ENCODE measurements around the gene COG5.
A peak's percentile ranks its signal among the peaks of the same experiment; 100 is the strongest.

The COG5 gene

DNA sequence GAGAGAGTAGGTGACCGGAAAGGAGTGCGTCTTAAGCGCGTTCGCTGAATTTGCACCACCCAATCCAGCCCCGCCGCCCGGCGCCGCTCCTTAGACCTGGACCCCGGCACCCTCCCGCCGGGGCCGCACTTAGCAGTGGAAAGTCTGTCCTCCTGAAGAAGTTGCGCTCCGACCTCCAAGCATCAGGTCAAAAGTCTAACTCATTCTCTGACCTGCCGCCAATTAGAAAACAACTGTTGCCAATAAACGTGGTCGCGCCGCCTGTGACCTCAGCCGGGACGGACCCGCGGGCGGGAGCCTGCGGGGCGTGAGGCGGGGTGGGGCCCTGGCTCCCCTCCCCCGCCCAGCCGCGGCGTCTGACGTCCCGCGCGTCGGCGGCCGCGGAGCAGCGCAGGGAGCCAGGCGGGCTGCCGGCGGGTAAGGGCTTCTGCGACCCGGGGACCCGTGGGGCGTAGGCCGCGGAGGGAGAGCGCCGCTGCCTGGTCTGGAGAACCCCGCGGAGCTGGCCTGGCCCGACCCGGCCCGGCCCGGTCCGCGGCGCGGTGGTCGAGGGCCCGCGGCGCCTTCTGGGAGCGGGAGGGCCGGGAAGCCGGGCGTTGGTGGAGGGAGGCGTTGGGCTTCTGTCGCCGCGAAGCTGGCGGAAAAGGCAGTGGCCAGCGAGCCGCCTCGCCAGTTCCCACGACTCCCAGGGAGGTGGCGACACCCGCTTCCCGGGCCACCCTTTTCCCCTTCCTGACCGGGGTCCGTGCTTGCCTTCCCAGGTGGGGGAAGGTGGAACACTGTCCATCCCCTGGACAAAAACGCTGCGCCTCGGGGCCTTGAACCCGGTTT lies 16.4 kb upstream of the COG5 start, which contains the start of gene BCAP29:
Gene BCAP29, plus strand, starts transcription at position 362 of the 831 bp plus-strand sequence. CDS start 527 bp downstream, outside the sequence.
- Histone ChIP-seq H3K27me3 (ENCODE audit: insufficient read depth, low read depth, severe bottlenecking) (no peaks in the 10 kb centered on the region), H3K36me3 (peaks cover 22% of the 10 kb centered on the region), H3K27ac (peak within 1 kb of the TSS; percentile 95), H3K4me3 (ENCODE audit: low read depth, low read length) (peak within 1 kb of the TSS; percentile 65), H3K9me3 (ENCODE audit: severe bottlenecking) (no peaks in the 10 kb centered on the region)
- peak; percentile 85 for DNase-seq
- TF ChIP-seq, protein P1, sequence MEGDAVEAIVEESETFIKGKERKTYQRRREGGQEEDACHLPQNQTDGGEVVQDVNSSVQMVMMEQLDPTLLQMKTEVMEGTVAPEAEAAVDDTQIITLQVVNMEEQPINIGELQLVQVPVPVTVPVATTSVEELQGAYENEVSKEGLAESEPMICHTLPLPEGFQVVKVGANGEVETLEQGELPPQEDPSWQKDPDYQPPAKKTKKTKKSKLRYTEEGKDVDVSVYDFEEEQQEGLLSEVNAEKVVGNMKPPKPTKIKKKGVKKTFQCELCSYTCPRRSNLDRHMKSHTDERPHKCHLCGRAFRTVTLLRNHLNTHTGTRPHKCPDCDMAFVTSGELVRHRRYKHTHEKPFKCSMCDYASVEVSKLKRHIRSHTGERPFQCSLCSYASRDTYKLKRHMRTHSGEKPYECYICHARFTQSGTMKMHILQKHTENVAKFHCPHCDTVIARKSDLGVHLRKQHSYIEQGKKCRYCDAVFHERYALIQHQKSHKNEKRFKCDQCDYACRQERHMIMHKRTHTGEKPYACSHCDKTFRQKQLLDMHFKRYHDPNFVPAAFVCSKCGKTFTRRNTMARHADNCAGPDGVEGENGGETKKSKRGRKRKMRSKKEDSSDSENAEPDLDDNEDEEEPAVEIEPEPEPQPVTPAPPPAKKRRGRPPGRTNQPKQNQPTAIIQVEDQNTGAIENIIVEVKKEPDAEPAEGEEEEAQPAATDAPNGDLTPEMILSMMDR (IDR thresholded peaks at IDR 0.05; ENCODE audit: low read depth, low read length) = peak; percentile 52; the same call in 1 of the 2 replicates

DNA sequence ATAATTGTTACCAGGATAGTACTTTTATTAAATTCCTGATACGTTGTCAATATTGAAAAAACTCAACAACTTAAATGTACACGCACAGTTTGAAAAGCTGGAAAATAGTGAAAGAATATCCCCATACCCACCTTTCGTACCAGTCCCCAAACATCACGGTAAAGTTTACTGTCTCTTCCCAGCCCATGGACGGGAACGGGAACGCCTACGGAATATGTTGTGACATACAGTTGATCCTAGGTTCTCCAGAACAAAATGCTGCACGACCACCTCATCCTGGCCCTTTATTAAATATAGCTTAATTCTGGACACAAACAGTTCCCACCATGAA lies 15.8 kb upstream of the COG5 start:
- Histone ChIP-seq H3K36me3 (peaks cover 20% of the 10 kb centered on the region), H3K27me3 (ENCODE audit: insufficient read depth, low read depth, severe bottlenecking) (no peaks in the 10 kb centered on the region), H3K4me3 (ENCODE audit: low read depth, low read length) (peak overlapping the region; percentile 65), H3K27ac (peak overlapping the region; percentile 95), H3K9me3 (ENCODE audit: severe bottlenecking) (no peaks in the 10 kb centered on the region)
- TF ChIP-seq, protein P1 (IDR thresholded peaks at IDR 0.05; ENCODE audit: low read depth, low read length) = no peak
- no peak for DNase-seq

DNA sequence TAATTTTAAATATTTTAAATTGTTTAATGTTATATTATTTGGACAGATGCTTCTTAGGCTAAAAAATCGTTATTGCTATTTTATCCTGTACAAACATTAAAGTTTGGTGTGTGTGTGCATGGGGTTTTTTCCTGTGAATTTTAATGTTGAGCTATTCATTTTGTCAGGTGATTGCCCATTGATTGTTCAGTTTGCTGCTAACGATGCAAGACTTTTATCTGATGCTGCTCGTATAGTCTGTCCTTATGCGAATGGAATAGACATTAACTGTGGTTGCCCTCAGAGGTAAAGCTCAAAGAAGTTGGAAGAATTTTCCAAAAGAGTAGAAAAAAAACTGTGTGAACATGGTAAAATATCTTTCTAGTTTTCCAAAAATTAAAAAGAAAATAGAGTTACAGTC lies 9.8 kb upstream of the COG5 start:
- TF ChIP-seq, protein P1 (IDR thresholded peaks at IDR 0.05; ENCODE audit: low read depth, low read length) = no peak
- no peak overlapping the region for H3K27ac ChIP-seq
- H3K27me3 ChIP-seq (ENCODE audit: insufficient read depth, low read depth, severe bottlenecking) = no peaks in the 10 kb centered on the region
- H3K4me3 ChIP-seq (ENCODE audit: low read depth, low read length) = no peak overlapping the region
- no peak for DNase-seq
- peaks cover 4% of the 10 kb centered on the region for H3K36me3 ChIP-seq
- H3K9me3 ChIP-seq (ENCODE audit: severe bottlenecking) = no peaks in the 10 kb centered on the region

DNA sequence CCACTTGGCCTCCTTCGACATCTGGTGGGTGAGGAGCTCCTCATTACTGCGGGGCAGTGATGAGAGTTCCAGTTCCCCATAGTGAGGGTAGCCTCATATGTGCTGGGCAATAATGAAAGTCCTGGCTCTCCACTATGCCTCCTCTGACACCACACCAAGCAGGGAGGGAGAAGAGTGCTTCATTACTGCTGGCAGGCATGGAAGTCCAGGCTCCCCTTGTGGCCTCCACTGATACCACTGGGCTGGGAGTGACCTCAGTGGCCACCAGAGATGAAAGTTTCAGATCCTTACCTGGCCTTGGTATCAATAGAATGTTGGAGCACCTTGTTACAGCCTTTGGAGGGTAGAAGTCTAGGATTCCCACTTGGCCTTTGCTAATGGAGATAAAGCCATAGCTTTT lies 6.6 kb upstream of the COG5 start:
- H3K36me3 ChIP-seq = peaks cover 4% of the 10 kb centered on the region
- DNase-seq = no peak
- TF ChIP-seq, protein P1 (IDR thresholded peaks at IDR 0.05; ENCODE audit: low read depth, low read length) = no peak
- H3K4me3 ChIP-seq (ENCODE audit: low read depth, low read length) = no peak overlapping the region
- no peaks in the 10 kb centered on the region for H3K9me3 ChIP-seq (ENCODE audit: severe bottlenecking)
- H3K27ac ChIP-seq = no peak overlapping the region
- no peaks in the 10 kb centered on the region for H3K27me3 ChIP-seq (ENCODE audit: insufficient read depth, low read depth, severe bottlenecking)

DNA sequence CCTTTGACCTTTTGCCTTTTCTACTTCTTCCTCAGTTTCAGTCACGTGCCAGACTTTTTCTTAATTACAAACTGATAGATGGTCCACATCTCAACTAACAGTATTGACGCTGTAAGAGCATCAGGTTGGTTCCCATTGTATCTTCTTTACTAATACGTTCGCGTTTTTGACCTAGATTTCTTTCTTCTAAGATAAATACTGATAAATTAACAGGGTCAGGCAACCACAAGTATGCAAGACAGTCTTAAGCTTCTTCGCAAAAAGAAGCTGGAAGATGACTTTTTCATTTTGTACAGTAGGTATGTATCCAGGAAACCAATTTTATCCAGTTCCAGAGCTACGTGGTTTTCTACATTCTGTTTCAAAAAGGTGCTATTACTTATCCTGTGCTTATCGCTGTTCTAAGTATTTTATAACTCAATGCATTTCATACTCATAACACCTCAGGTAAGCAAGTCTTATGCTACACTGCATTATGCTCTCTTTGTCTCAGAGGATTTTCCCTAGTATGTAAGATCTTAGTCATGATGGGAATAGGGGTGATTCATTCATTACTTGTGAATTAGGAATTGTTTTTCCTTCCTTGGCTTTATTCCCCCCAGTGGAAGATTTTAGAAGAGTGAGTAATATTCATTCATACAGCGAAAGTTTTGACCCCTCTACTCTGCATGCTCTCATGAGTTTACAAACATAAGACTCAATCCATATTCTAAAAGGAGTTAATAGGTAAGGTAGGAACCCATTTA lies 1.0 kb upstream of the COG5 start:
- Histone ChIP-seq H3K9me3 (ENCODE audit: severe bottlenecking) (no peaks in the 10 kb centered on the region), H3K27ac (peak overlapping the region; percentile 95; the same call in 1 of the 2 replicates), H3K27me3 (ENCODE audit: insufficient read depth, low read depth, severe bottlenecking) (no peaks in the 10 kb centered on the region), H3K4me3 (ENCODE audit: low read depth, low read length) (peak overlapping the region; percentile 57), H3K36me3 (0 out of 2 replicates have a peak, but pooled peaks cover 2% of the 10 kb centered on the region)
- TF ChIP-seq, protein P1 (IDR thresholded peaks at IDR 0.05; ENCODE audit: low read depth, low read length) = no peak
- DNase-seq = no peak

Data from WERI-Rb-1 (cell line).